Panc1 (cell line): Measurements from ENCODE around the gene DPP4. TPM values are rescaled to one million over a fixed set of nuclear protein-coding genes. Genes with fewer than 3 reads are reported as not detected.

Source experiments
- ATAC-seq: fragments of 200-7000 bp; cut with Tn5 transposase; 2 replicates; pipeline ENCODE4 v1.9.1; 2020; ENCODE audit warnings: mild to moderate bottlenecking, moderate library complexity
- BruUV-seq: library from RNA; stranded (reverse); fragments of 400-500 nt; replicated peaks from 2 replicates; lab custom pipeline; 2021; lab: Mats Ljungman, UMichigan
- CTCF ChIA-PET: fragments of 300-600 bp; sonication (Branson Sonifier 250); formaldehyde crosslinking; loops from one replicate; lab custom pipeline; 2022; ENCODE audit warnings: antibody characterized with exemption; lab: Charles Lee
- POLR2A ChIA-PET: fragments of 300-600 bp; sonication (Branson Sonifier 250); formaldehyde crosslinking; loops from one replicate; lab custom pipeline; 2022; ENCODE audit warnings: antibody characterized with exemption; lab: Charles Lee
- DNase-seq: peaks from one replicate; pipeline ENCODE4 v3.0.0-alpha.2; 2010; ENCODE audit warnings: low read depth, low spot score
- H3K27ac ChIP-seq: 2 replicates; pipeline ENCODE4 v1.5.1; 2011; ENCODE audit warnings: mild to moderate bottlenecking, low read length, inconsistent platforms
- H3K27me3 ChIP-seq: fragments of 200-500 bp; sonication (Bioruptor generic); 2 replicates; pipeline ENCODE4 v1.6.0; 2014; ENCODE audit warnings: low read length, inconsistent platforms; ENCODE audit not compliant: control insufficient read depth, insufficient read depth
- H3K36me3 ChIP-seq: fragments of 200-500 bp; sonication (Bioruptor generic); 2 replicates; pipeline ENCODE4 v1.5.1; 2014; ENCODE audit warnings: inconsistent platforms, mild to moderate bottlenecking, low read length, moderate library complexity; ENCODE audit not compliant: control insufficient read depth, insufficient read depth
- H3K4me1 ChIP-seq: 2 replicates; pipeline ENCODE4 v1.5.1; 2011; ENCODE audit warnings: inconsistent platforms, mild to moderate bottlenecking, low read length, moderate library complexity; ENCODE audit not compliant: control insufficient read depth, insufficient read depth
- H3K4me3 ChIP-seq, 2 experiments: 2 replicates each; pipeline ENCODE4 v1.5.1; 2011 to 2012; ENCODE audit warnings: low read depth in 2 of 2, low read length in 2 of 2, mild to moderate bottlenecking in 2 of 2, inconsistent platforms in 1 of 2, moderate library complexity in 1 of 2
- H3K9me3 ChIP-seq: fragments of 200-500 bp; sonication (Bioruptor generic); 2 replicates; pipeline ENCODE4 v1.5.1; 2014; ENCODE audit warnings: low read depth, mild to moderate bottlenecking, inconsistent platforms, low read length, moderate library complexity; ENCODE audit not compliant: control insufficient read depth, insufficient read depth
- POLR2AphosphoS5 ChIP-seq: IDR thresholded peaks from 2 replicates; pipeline ENCODE4 v1.6.1; 2012; ENCODE audit warnings: mild to moderate bottlenecking, low read depth, low read length, moderate library complexity
- SIN3A ChIP-seq: IDR thresholded peaks from 2 replicates; pipeline ENCODE4 v1.6.1; 2012; ENCODE audit warnings: low read depth, mild to moderate bottlenecking, low read length, moderate library complexity, borderline replicate concordance; ENCODE audit not compliant: insufficient read depth
- TCF7L2 ChIP-seq: IDR thresholded peaks from 2 replicates; pipeline ENCODE4 v1.6.1; 2011; ENCODE audit warnings: mild to moderate bottlenecking, low read depth, low read length, inconsistent platforms
- in situ Hi-C: cut with HindIII; loops from 2 replicates; pipeline ENCODE4 v1.10.0; 2016; ENCODE audit warnings: low sequenced_read_pairs, low pct_unique_long_range_greater_than_20kb
- intact Hi-C: fragments of 100-400 bp; cut with micrococcal nuclease; formaldehyde crosslinking; loops from one replicate; pipeline ENCODE4 v1.10.0; 2022; ENCODE audit not compliant: unreplicated experiment
- total RNA-seq: library from RNA; stranded (reverse); gene quantifications from one replicate; pipeline ENCODE4 v1.2.1, GENCODE V29; 2021; ENCODE audit not compliant: unreplicated experiment
- TF ChIP-seq, protein P1 (sequence below): fragments of 450-650 bp; IDR thresholded peaks from 2 replicates; pipeline ENCODE4 v1.5.1; 2017; ENCODE audit warnings: mild to moderate bottlenecking
- TF ChIP-seq, protein P2 (sequence below), 2 experiments: IDR thresholded peaks; 2 replicates each; pipeline ENCODE4 v1.6.1; 2011 to 2012; ENCODE audit warnings: low read depth in 2 of 2, control low read depth in 1 of 2, low read length in 1 of 2, mild to moderate bottlenecking in 1 of 2, moderate library complexity in 1 of 2; ENCODE audit not compliant: insufficient read depth in 1 of 2

Gene DPP4
- total RNA-seq, 1 experiment from 2014 or later, result 0.23 TPM

DNA sequence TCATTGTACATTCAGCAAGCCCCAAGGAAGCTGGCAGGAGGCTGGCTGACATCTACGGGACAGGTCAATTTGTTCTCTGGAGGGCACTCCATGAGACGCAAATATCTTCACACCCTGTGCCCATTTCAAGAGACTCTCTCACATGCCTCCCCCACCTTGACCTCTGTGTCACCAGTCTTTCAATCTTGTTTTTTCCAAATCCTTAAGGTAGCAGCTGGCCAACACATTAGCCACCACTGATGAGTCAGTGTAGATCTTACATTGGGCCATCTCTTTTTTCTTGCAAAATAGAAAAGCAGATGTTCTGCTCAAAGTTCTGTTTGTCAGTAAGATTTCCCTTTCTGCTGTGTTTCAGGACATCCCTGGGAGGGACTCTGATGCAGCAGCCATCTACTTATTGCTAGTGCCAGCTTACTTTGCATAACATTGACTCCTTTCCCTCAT is 1.7 kb upstream of the DPP4 start:
- H3K36me3 ChIP-seq, result no peaks in the 10 kb centered on the region
- H3K27ac ChIP-seq, result no peak overlapping the region
- no TSS peak for BruUV-seq
- intact Hi-C loops (no loop called here), in situ Hi-C loops (no loop called here)
- H3K27me3 ChIP-seq, result peaks cover 11% of the 10 kb centered on the region; the same call in 1 of the 2 replicates
- POLR2A ChIA-PET, result no interaction called here
- TF ChIP-seq, protein P1, sequence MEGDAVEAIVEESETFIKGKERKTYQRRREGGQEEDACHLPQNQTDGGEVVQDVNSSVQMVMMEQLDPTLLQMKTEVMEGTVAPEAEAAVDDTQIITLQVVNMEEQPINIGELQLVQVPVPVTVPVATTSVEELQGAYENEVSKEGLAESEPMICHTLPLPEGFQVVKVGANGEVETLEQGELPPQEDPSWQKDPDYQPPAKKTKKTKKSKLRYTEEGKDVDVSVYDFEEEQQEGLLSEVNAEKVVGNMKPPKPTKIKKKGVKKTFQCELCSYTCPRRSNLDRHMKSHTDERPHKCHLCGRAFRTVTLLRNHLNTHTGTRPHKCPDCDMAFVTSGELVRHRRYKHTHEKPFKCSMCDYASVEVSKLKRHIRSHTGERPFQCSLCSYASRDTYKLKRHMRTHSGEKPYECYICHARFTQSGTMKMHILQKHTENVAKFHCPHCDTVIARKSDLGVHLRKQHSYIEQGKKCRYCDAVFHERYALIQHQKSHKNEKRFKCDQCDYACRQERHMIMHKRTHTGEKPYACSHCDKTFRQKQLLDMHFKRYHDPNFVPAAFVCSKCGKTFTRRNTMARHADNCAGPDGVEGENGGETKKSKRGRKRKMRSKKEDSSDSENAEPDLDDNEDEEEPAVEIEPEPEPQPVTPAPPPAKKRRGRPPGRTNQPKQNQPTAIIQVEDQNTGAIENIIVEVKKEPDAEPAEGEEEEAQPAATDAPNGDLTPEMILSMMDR, result no peak
- TF ChIP-seq POLR2AphosphoS5 (no peak), TCF7L2 (no peak)
- CTCF ChIA-PET, result no interaction called here
- H3K4me1 ChIP-seq, result peaks cover 6% of the 10 kb centered on the region; the same call in 1 of the 2 replicates
- no peak for ATAC-seq
- no peak for DNase-seq
- no peaks in the 10 kb centered on the region for H3K9me3 ChIP-seq
- H3K4me3 ChIP-seq, result no peak overlapping the region

DNA sequence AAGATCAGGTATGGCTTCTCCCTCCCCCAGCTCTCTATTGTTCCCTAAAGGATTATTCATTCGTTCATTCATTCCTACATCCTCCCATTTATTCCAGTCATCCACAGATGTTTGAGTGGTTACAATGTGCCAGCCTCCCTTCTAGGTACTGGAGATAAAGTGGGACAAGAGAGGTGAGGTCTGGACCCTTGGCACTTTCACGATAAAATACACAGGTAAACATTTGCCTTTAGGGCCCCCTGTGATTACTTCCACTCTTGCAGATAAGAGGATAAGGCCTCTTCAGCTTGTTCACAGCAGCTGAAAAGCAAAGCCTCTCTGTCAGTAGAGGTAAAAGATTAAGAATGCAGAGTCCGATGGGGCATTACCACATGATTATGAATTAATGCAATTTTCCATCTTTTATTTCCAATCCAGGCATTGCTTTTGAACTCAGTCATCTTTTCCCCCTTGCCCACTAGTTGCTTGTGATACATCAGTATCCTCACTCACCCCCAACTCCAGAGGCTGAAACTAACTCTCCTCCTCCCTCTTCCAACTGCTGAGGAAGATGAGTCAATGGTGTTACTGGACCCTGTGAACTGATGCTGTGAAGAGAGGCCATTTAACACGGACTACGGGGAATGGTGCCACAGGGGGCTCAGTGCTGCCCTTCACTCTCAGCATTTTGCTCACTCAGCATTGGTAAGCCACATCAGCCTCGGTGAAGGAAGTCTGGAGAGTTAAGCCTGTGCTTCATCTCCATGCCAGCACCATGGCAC is 1.1 kb upstream of the DPP4 start:
- no peak overlapping the region for H3K4me3 ChIP-seq
- H3K27ac ChIP-seq, result no peak overlapping the region
- in situ Hi-C loops, result no loop called here
- ChIA-PET POLR2A (no interaction called here), CTCF (no interaction called here)
- DNase-seq, result no peak
- BruUV-seq, result no TSS peak
- intact Hi-C loops, result no loop called here
- no peaks in the 10 kb centered on the region for H3K9me3 ChIP-seq
- no peaks in the 10 kb centered on the region for H3K36me3 ChIP-seq
- TF ChIP-seq, protein P2, sequence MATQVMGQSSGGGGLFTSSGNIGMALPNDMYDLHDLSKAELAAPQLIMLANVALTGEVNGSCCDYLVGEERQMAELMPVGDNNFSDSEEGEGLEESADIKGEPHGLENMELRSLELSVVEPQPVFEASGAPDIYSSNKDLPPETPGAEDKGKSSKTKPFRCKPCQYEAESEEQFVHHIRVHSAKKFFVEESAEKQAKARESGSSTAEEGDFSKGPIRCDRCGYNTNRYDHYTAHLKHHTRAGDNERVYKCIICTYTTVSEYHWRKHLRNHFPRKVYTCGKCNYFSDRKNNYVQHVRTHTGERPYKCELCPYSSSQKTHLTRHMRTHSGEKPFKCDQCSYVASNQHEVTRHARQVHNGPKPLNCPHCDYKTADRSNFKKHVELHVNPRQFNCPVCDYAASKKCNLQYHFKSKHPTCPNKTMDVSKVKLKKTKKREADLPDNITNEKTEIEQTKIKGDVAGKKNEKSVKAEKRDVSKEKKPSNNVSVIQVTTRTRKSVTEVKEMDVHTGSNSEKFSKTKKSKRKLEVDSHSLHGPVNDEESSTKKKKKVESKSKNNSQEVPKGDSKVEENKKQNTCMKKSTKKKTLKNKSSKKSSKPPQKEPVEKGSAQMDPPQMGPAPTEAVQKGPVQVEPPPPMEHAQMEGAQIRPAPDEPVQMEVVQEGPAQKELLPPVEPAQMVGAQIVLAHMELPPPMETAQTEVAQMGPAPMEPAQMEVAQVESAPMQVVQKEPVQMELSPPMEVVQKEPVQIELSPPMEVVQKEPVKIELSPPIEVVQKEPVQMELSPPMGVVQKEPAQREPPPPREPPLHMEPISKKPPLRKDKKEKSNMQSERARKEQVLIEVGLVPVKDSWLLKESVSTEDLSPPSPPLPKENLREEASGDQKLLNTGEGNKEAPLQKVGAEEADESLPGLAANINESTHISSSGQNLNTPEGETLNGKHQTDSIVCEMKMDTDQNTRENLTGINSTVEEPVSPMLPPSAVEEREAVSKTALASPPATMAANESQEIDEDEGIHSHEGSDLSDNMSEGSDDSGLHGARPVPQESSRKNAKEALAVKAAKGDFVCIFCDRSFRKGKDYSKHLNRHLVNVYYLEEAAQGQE (IDR thresholded peaks at IDR 0.05; ENCODE audit: insufficient read depth in 1 of 2, low read depth in 2 of 2, low read length in 1 of 2), result no peak
- TF ChIP-seq, protein P1, result no peak
- no peak for TF ChIP-seq POLR2AphosphoS5
- no peak for TF ChIP-seq TCF7L2
- TF ChIP-seq SIN3A, result no peak
- H3K4me1 ChIP-seq, result peaks cover 6% of the 10 kb centered on the region; the same call in 1 of the 2 replicates
- peaks cover 14% of the 10 kb centered on the region for H3K27me3 ChIP-seq
- ATAC-seq, result 0 out of 2 replicates have a peak, but pooled peaks have one; percentile 31
